HEK293 (cell line): ENCODE data around the gene FFAR1.

Source experiments
- CTCF ChIA-PET: fragments of 350-600 bp; formaldehyde crosslinking; extraction: SDS; loops from one replicate; lab custom pipeline; 2021; ENCODE audit warnings: antibody characterized with exemption; lab: Yijun Ruan, JAX
- POLR2A ChIA-PET: fragments of 300-600 bp; formaldehyde crosslinking; extraction: SDS; loops from one replicate; lab custom pipeline; 2020; ENCODE audit warnings: antibody characterized with exemption, inconsistent platforms; lab: Yijun Ruan, JAX
- H3K27ac ChIP-seq: fragments of 200-500 bp; sonication (Bioruptor generic); 2 replicates; pipeline ENCODE4 v1.5.1; 2014; ENCODE audit warnings: low read depth, low read length, control low read depth, inconsistent platforms; ENCODE audit errors: extremely low read depth
- H3K36me3 ChIP-seq, 2 experiments: fragments of 200-500 bp in 1 of 2; sonication (Bioruptor generic) in 1 of 2; 1 replicate in 1 of 2; 2 replicates in 1 of 2; pipeline ENCODE4 v1.5.1; 2014 to 2017; ENCODE audit warnings: inconsistent platforms in 2 of 2, low read length in 2 of 2; ENCODE audit not compliant: control insufficient read depth in 2 of 2, insufficient read depth in 1 of 2
- H3K4me1 ChIP-seq: fragments of 200-500 bp; sonication (Bioruptor generic); 2 replicates; pipeline ENCODE4 v1.5.1; 2014; ENCODE audit warnings: mild to moderate bottlenecking, low read length, inconsistent platforms; ENCODE audit not compliant: control insufficient read depth, insufficient read depth
- H3K4me3 ChIP-seq: 2 replicates; pipeline ENCODE4 v1.5.1; 2011; ENCODE audit warnings: low read depth, mild to moderate bottlenecking, control low read depth, low read length, moderate library complexity
- H3K9me3 ChIP-seq: fragments of 200-500 bp; sonication (Bioruptor generic); 2 replicates; pipeline ENCODE4 v1.5.1; 2014; ENCODE audit warnings: low read depth, low read length, inconsistent platforms; ENCODE audit not compliant: control insufficient read depth, insufficient read depth
- HOXC10 ChIP-seq: sonication (generic); formaldehyde crosslinking; IDR thresholded peaks from 2 replicates; pipeline ENCODE4 v1.8.1; 2023; ENCODE audit warnings: mild to moderate bottlenecking, missing genetic modification reagents
- HOXD13 ChIP-seq: sonication (generic); formaldehyde crosslinking; IDR thresholded peaks from 2 replicates; pipeline ENCODE4 v1.8.0; 2022; ENCODE audit warnings: missing genetic modification reagents, borderline replicate concordance
- PBX3 ChIP-seq: sonication (generic); formaldehyde crosslinking; IDR thresholded peaks from 2 replicates; pipeline ENCODE4 v1.8.1; 2022; ENCODE audit warnings: mild to moderate bottlenecking, moderate library complexity, missing genetic modification reagents
- REST ChIP-seq: fragments of 450-650 bp; formaldehyde crosslinking; IDR thresholded peaks from 2 replicates; pipeline ENCODE4 v1.5.1; 2016; ENCODE audit warnings: missing biosample characterization, missing genetic modification characterization
- SCRT2 ChIP-seq: fragments of 450-650 bp; formaldehyde crosslinking; IDR thresholded peaks from 2 replicates; pipeline ENCODE4 v1.5.1; 2016; ENCODE audit warnings: missing biosample characterization, missing genetic modification characterization
- SP2 ChIP-seq: fragments of 450-650 bp; formaldehyde crosslinking; IDR thresholded peaks from 2 replicates; pipeline ENCODE4 v1.5.1; 2016; ENCODE audit warnings: missing biosample characterization, missing genetic modification characterization
- ZBTB6 ChIP-seq: fragments of 450-650 bp; formaldehyde crosslinking; IDR thresholded peaks from 2 replicates; pipeline ENCODE4 v1.5.1; 2017; ENCODE audit warnings: missing biosample characterization, missing genetic modification characterization
- ZEB2 ChIP-seq: fragments of 450-650 bp; formaldehyde crosslinking; IDR thresholded peaks from 2 replicates; pipeline ENCODE4 v1.5.1; 2016; ENCODE audit warnings: missing biosample characterization, missing genetic modification characterization
- ZNF175 ChIP-seq: fragments of 450-650 bp; formaldehyde crosslinking; IDR thresholded peaks from 2 replicates; pipeline ENCODE4 v1.5.1; 2016; ENCODE audit warnings: missing biosample characterization, missing genetic modification characterization
- ZNF274 ChIP-seq, 2 experiments: fragments of 200-500 bp in 1 of 2; fragments of 450-650 bp in 1 of 2; sonication (Bioruptor generic) in 1 of 2; formaldehyde crosslinking in 1 of 2; IDR thresholded peaks; 2 replicates each; pipeline versions ENCODE4 v1.5.1 to v1.6.1; 2014 to 2016; ENCODE audit warnings: borderline replicate concordance in 1 of 2, inconsistent platforms in 1 of 2, low read length in 1 of 2, missing biosample characterization in 1 of 2, missing genetic modification characterization in 1 of 2
- ZNF362 ChIP-seq: fragments of 450-650 bp; formaldehyde crosslinking; IDR thresholded peaks from 2 replicates; pipeline ENCODE4 v1.5.1; 2016; ENCODE audit warnings: missing biosample characterization, missing genetic modification characterization
- ZNF366 ChIP-seq: fragments of 450-650 bp; formaldehyde crosslinking; conservative IDR thresholded peaks from 2 replicates; pipeline ENCODE4 v1.5.1; 2016; ENCODE audit warnings: missing biosample characterization, missing genetic modification characterization
- ZNF398 ChIP-seq: fragments of 450-650 bp; formaldehyde crosslinking; IDR thresholded peaks from 2 replicates; pipeline ENCODE4 v1.5.1; 2017; ENCODE audit warnings: missing biosample characterization, missing genetic modification characterization
- ZNF521 ChIP-seq: fragments of 450-650 bp; formaldehyde crosslinking; IDR thresholded peaks from 2 replicates; pipeline ENCODE4 v1.5.1; 2017; ENCODE audit warnings: missing biosample characterization, mild to moderate bottlenecking, missing genetic modification characterization
- ZNF530 ChIP-seq: fragments of 450-650 bp; formaldehyde crosslinking; IDR thresholded peaks from 2 replicates; pipeline ENCODE4 v1.5.1; 2016; ENCODE audit warnings: low read depth, missing biosample characterization, missing genetic modification characterization
- ZNF544 ChIP-seq: fragments of 450-650 bp; formaldehyde crosslinking; IDR thresholded peaks from 2 replicates; pipeline ENCODE4 v1.5.0; 2017; ENCODE audit warnings: missing biosample characterization, missing genetic modification characterization

Gene FFAR1

GRCh38 chr19:35388277-35389054 is 40.8 kb downstream of the FFAR1 start:
- H3K36me3 ChIP-seq = peaks cover 0 to 3% of the 10 kb centered on the region in 2 experiments; a peak in 1 of 3 replicates

GRCh38 chr19:35389192-35389861 is 41.6 kb downstream of the FFAR1 start:
- H3K36me3 ChIP-seq = peaks cover 0 to 3% of the 10 kb centered on the region in 2 experiments; a peak in 1 of 3 replicates
- ChIA-PET POLR2A (interaction anchor here (0.6 kb wide), 1 partner anchor 56 kb away, joined by 3 read pairs; no protein-coding TSS in a partner anchor), CTCF (interaction anchor here (0.7 to 0.9 kb wide), 2 partner anchors 13 to 64 kb away, joined by 3 read pairs; no protein-coding TSS in a partner anchor)
- peaks cover 12% of the 10 kb centered on the region for H3K9me3 ChIP-seq
- no peak overlapping the region for H3K4me3 ChIP-seq
- no peak overlapping the region for H3K27ac ChIP-seq
- no peaks in the 10 kb centered on the region for H3K4me1 ChIP-seq
- TF ChIP-seq HOXD13 = no peak
- TF ChIP-seq PBX3 = no peak
- no peak for TF ChIP-seq SP2 (tag by site-specific recombination)
- TF ChIP-seq ZBTB6 (tag by site-specific recombination) = no peak
- TF ChIP-seq ZNF530 (tag by site-specific recombination) = no peak
- no peak for TF ChIP-seq ZNF398 (tag by site-specific recombination)

More at GRCh38 chr19:35388277-35389054, 40.8 kb downstream of the FFAR1 start:
- POLR2A ChIA-PET = no interaction called here
- Histone ChIP-seq H3K9me3 (peaks cover 10% of the 10 kb centered on the region), H3K4me3 (no peak overlapping the region), H3K4me1 (no peaks in the 10 kb centered on the region), H3K27ac (no peak overlapping the region)
- CTCF ChIA-PET = interaction anchor here (0.6 to 1.5 kb wide), 5 partner anchors 10 to 107 kb away, joined by 3 to 9 read pairs (median 3); no protein-coding TSS in a partner anchor
- no peak for TF ChIP-seq SCRT2 (tag by site-specific recombination)
- TF ChIP-seq ZNF544 (tag by site-specific recombination) = no peak
- no peak for TF ChIP-seq ZNF362 (tag by site-specific recombination)
- no peak for TF ChIP-seq ZNF274 (IDR thresholded peaks at IDR 0.05; ENCODE audit: low read length)
- no peak for TF ChIP-seq ZNF274 (tag by site-specific recombination; IDR thresholded peaks at IDR 0.05; ENCODE audit: borderline replicate concordance)
- TF ChIP-seq ZNF175 (tag by site-specific recombination) = no peak
- no peak for TF ChIP-seq ZEB2 (tag by site-specific recombination)
- no peak for TF ChIP-seq ZNF521 (tag by site-specific recombination)
- no peak for TF ChIP-seq REST (tag by site-specific recombination)
- TF ChIP-seq ZNF530 (tag by site-specific recombination) = no peak
- TF ChIP-seq ZNF366 (tag by site-specific recombination) = no peak
- TF ChIP-seq HOXC10 (CRISPR knock-in tag) = no peak
